Right lobe of liver (tissue), 6 donors: ENCODE data around the gene NEO1. TPM values are rescaled to one million over a fixed set of nuclear protein-coding genes. Genes with fewer than 3 reads are reported as not detected.

Source experiments
- ATAC-seq, 4 donors: fragments of 200-7000 bp; cut with Tn5 transposase; one replicate each; pipeline ENCODE4 v1.9.1; 2020; ENCODE audit warnings: mild to moderate bottlenecking in 4 of 4, moderate library complexity in 4 of 4
- DNase-seq, 3 donors: peaks; one replicate each; pipeline ENCODE4 v3.0.0-alpha.2; 2020
- H3K27ac ChIP-seq, 3 donors: fragments of 200-600 bp; one replicate each; pipeline ENCODE4 v1.8.0; 2022
- H3K27me3 ChIP-seq, 2 donors: fragments of 200-600 bp; one replicate each; pipeline ENCODE4 v1.8.0; 2022
- H3K36me3 ChIP-seq, 4 donors: fragments of 200-600 bp; sonication (generic) in 1 of 4; one replicate each; pipeline versions ENCODE4 v1.5.1 to v1.8.0; 2017 to 2022; ENCODE audit warnings: control low read depth in 1 of 4
- H3K4me1 ChIP-seq, 4 donors: fragments of 200-600 bp; sonication (generic) in 1 of 4; one replicate each; pipeline versions ENCODE4 v1.5.1 to v1.8.0; 2017 to 2022; ENCODE audit warnings: control low read depth in 1 of 4
- H3K4me3 ChIP-seq, 3 donors: fragments of 200-600 bp; one replicate each; pipeline ENCODE4 v1.8.0; 2022
- H3K9me3 ChIP-seq, 4 donors: fragments of 200-600 bp; sonication (generic) in 1 of 4; one replicate each; pipeline versions ENCODE4 v1.5.1 to v1.8.0; 2017 to 2022; ENCODE audit warnings: control low read depth in 1 of 4
- POLR2A ChIP-seq: fragments of 450-650 bp; IDR thresholded peaks from one replicate; pipeline ENCODE4 v1.6.1; 2017; ENCODE audit warnings: antibody characterized with exemption, mild to moderate bottlenecking
- WGBS: methylation state at CpG from one replicate; pipeline ENCODE4 v1.1.6; 2018; ENCODE audit warnings: low coverage, low lambda C conversion rate; ENCODE audit not compliant: insufficient coverage; ENCODE audit errors: missing lambda C conversion rate; 5-methylcytosine and 5-hydroxymethylcytosine counted together
- intact Hi-C, 2 donors: fragments of 100-400 bp; cut with DNase I; formaldehyde crosslinking; loops; one replicate each; pipeline versions ENCODE4 v1.11.2 to v1.14.1; 2022
- total RNA-seq, 6 experiments: library from RNA; depleted of rRNA in 2 of 6; stranded (reverse); fragments of >200 nt in 2 of 6; fragmentation: NEBNext Ultra II Directional in 3 of 6; extraction: Animal tissue kit (Norgen Biotek cat#: 25700) in 3 of 6; gene quantifications; one replicate each; pipeline versions ENCODE4 v1.1.0 to v1.2.4, GENCODE V29; 2016 to 2023
- TF ChIP-seq, protein P1 (sequence below), 4 donors: fragments of 200-600 bp in 3 of 4; fragments of 450-650 bp in 1 of 4; IDR thresholded peaks; one replicate each; pipeline versions ENCODE4 v1.5.1 to v1.8.0; 2016 to 2022; ENCODE audit warnings: antibody characterized with exemption in 4 of 4, mild to moderate bottlenecking in 2 of 4
- donor health status: DM: no; HTN: yes; CAD: no.
- donor health status: DM: no; HTN: no; CAD: no.
- donor health status: DM: no; HTN: no; CAD: no.
- donor health status: DM: no; HTN: yes; CAD: no.
- donor health status: DM: no; HTN: yes; CAD: no.

The NEO1 gene
- total RNA-seq, 6 experiments from 2014 or later, result 8.3 to 13.2 (median 10.3) TPM

DNA sequence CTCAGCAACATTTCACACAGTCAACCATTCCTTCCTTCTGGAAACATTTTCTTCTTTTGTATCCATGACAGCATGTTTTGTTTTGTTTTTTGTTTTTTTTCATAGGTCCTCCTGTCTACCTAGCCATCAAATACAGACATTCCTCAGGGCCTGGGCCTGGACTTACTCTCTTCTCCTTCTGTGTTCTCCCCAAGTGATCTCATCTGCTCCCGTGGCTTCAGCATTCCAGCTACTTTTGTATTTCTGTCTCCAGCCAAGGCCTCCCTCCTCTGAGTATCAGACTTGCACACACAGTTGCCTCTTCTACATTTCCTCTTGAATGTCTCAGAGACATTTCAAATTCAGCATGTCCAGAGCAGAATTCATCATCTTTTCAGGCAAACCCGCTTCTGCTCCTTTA lies 234.0 kb downstream of the NEO1 start:
- Histone ChIP-seq H3K27me3 (no peaks in the 10 kb centered on the region), H3K4me1 (no peaks in the 10 kb centered on the region), H3K36me3 (peaks cover 0 to 11% (median 0%) of the 10 kb centered on the region in 4 donors), H3K27ac (no peak overlapping the region), H3K9me3 (no peaks in the 10 kb centered on the region), H3K4me3 (no peak overlapping the region)
- DNase-seq (no peak), ATAC-seq (no peak)
- 85% methylated on average over 2 of the region's 2 CpGs for WGBS
- intact Hi-C loops, result no loop called here
- TF ChIP-seq, protein P1, sequence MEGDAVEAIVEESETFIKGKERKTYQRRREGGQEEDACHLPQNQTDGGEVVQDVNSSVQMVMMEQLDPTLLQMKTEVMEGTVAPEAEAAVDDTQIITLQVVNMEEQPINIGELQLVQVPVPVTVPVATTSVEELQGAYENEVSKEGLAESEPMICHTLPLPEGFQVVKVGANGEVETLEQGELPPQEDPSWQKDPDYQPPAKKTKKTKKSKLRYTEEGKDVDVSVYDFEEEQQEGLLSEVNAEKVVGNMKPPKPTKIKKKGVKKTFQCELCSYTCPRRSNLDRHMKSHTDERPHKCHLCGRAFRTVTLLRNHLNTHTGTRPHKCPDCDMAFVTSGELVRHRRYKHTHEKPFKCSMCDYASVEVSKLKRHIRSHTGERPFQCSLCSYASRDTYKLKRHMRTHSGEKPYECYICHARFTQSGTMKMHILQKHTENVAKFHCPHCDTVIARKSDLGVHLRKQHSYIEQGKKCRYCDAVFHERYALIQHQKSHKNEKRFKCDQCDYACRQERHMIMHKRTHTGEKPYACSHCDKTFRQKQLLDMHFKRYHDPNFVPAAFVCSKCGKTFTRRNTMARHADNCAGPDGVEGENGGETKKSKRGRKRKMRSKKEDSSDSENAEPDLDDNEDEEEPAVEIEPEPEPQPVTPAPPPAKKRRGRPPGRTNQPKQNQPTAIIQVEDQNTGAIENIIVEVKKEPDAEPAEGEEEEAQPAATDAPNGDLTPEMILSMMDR (IDR thresholded peaks at IDR 0.05), result no peak
- no peak for TF ChIP-seq POLR2A

- no peak for DNase-seq
- peak in 2 of 4 donors; percentile 21 to 46 for ATAC-seq
- H3K27ac ChIP-seq, result no peak overlapping the region
- no peaks in the 10 kb centered on the region for H3K27me3 ChIP-seq
- H3K36me3 ChIP-seq, result peaks cover 0 to 11% (median 0%) of the 10 kb centered on the region in 4 donors
- 29% methylated on average over 1 of the region's 1 CpG for WGBS
- intact Hi-C loops, result no loop called here
- H3K9me3 ChIP-seq, result no peaks in the 10 kb centered on the region
- no peak overlapping the region for H3K4me3 ChIP-seq
- no peaks in the 10 kb centered on the region for H3K4me1 ChIP-seq
- no peak for TF ChIP-seq POLR2A
- TF ChIP-seq, protein P1 (IDR thresholded peaks at IDR 0.05), result no peak
These were observed 234.8 kb downstream of the NEO1 start for GRCh38 chr15:73287019-73287418.

GRCh38 chr15:73291441-73291840 lies 239.2 kb downstream of the NEO1 start:
- Histone ChIP-seq H3K36me3 (peaks cover 0 to 11% (median 0%) of the 10 kb centered on the region in 4 donors), H3K27ac (no peak overlapping the region), H3K4me3 (no peak overlapping the region), H3K4me1 (peaks cover 0 to 11% (median 7%) of the 10 kb centered on the region in 4 donors), H3K9me3 (no peaks in the 10 kb centered on the region), H3K27me3 (no peaks in the 10 kb centered on the region)
- 88% methylated on average over 1 of the region's 1 CpG for WGBS
- DNase-seq (no peak), ATAC-seq (no peak)
- TF ChIP-seq POLR2A, result no peak
- TF ChIP-seq, protein P1 (IDR thresholded peaks at IDR 0.05), result no peak
- intact Hi-C loops, result no loop called here

- Histone ChIP-seq H3K4me1 (peaks cover 0 to 11% (median 7%) of the 10 kb centered on the region in 4 donors), H3K36me3 (peaks cover 0 to 8% (median 0%) of the 10 kb centered on the region in 4 donors), H3K27me3 (no peaks in the 10 kb centered on the region), H3K4me3 (no peak overlapping the region), H3K27ac (no peak overlapping the region), H3K9me3 (no peaks in the 10 kb centered on the region)
- 45% methylated on average over 4 of the region's 4 CpGs for WGBS
- peak; percentile 86 to 97 (median 90) for ATAC-seq
- no peak for TF ChIP-seq POLR2A
- DNase-seq, result no peak
- intact Hi-C loops, result no loop called here
These were observed 241.5 kb downstream of the NEO1 start for GRCh38 chr15:73293773-73294172.

- peaks cover 0 to 11% (median 7%) of the 10 kb centered on the region in 4 donors for H3K4me1 ChIP-seq
- no peak overlapping the region for H3K4me3 ChIP-seq
- 59% methylated on average over 3 of the region's 6 CpGs for WGBS
- DNase-seq, result no peak
- peak in 2 of 4 donors; percentile 20 to 23 for ATAC-seq
- no peaks in the 10 kb centered on the region for H3K9me3 ChIP-seq
- H3K27me3 ChIP-seq, result no peaks in the 10 kb centered on the region
- peaks cover 0 to 3% (median 0%) of the 10 kb centered on the region in 4 donors for H3K36me3 ChIP-seq
- no peak overlapping the region for H3K27ac ChIP-seq
- intact Hi-C loops, result no loop called here
- TF ChIP-seq, protein P1 (IDR thresholded peaks at IDR 0.05), result no peak
These were observed 243.5 kb downstream of the NEO1 start for GRCh38 chr15:73295630-73296286.
